ENCODE results near the gene TEKT2. TPM values are rescaled to one million over a fixed set of nuclear protein-coding genes. Genes with fewer than 3 reads are reported as not detected.

Gene TEKT2
- total RNA-seq, 1 donor from 2014 or later, result 9.3 TPM

GRCh38 chr1:36115200-36115669, 31.3 kb downstream of the TEKT2 start:
- Histone ChIP-seq H3K9me3 (no peaks in the 10 kb centered on the region), H3K4me3 (no peak overlapping the region), H3K4me1 (peaks cover 19% of the 10 kb centered on the region), H3K36me3 (no peaks in the 10 kb centered on the region), H3K27me3 (ENCODE audit: low read depth) (no peaks in the 10 kb centered on the region), H3K27ac (peak overlapping the region; percentile 36)
- DNase-seq (no peak), ATAC-seq (peak; percentile 8 to 50)
- TF ChIP-seq CTCF (IDR thresholded peaks at IDR 0.05), result no peak
- intact Hi-C loops (cut with DNase I), result no loop called here

GRCh38 chr1:36115931-36116330, 32.0 kb downstream of the TEKT2 start:
- Histone ChIP-seq H3K36me3 (no peaks in the 10 kb centered on the region), H3K4me3 (no peak overlapping the region), H3K4me1 (peaks cover 19% of the 10 kb centered on the region), H3K27me3 (ENCODE audit: low read depth) (no peaks in the 10 kb centered on the region), H3K9me3 (no peaks in the 10 kb centered on the region), H3K27ac (no peak overlapping the region)
- DNase-seq (no peak), ATAC-seq (peak in 1 of 2 donors; percentile 34)
- TF ChIP-seq CTCF (IDR thresholded peaks at IDR 0.05), result no peak
- intact Hi-C loops (cut with DNase I), result no loop called here

- no peak overlapping the region for H3K4me3 ChIP-seq
- TF ChIP-seq CTCF (IDR thresholded peaks at IDR 0.05), result no peak
- H3K4me1 ChIP-seq, result peaks cover 19% of the 10 kb centered on the region
- H3K27me3 ChIP-seq (ENCODE audit: low read depth), result no peaks in the 10 kb centered on the region
- intact Hi-C loops (cut with DNase I), result no loop called here
- H3K36me3 ChIP-seq, result no peaks in the 10 kb centered on the region
- ATAC-seq (no peak), DNase-seq (no peak)
- H3K27ac ChIP-seq, result no peak overlapping the region
- H3K9me3 ChIP-seq, result no peaks in the 10 kb centered on the region
These were observed 33.0 kb downstream of the TEKT2 start for GRCh38 chr1:36116901-36117300.

- Histone ChIP-seq H3K4me3 (no peak overlapping the region), H3K27me3 (ENCODE audit: low read depth) (no peaks in the 10 kb centered on the region), H3K36me3 (no peaks in the 10 kb centered on the region), H3K27ac (no peak overlapping the region), H3K4me1 (peaks cover 19% of the 10 kb centered on the region), H3K9me3 (no peaks in the 10 kb centered on the region)
- DNase-seq (no peak), ATAC-seq (no peak)
- TF ChIP-seq CTCF (IDR thresholded peaks at IDR 0.05), result no peak
- intact Hi-C loops (cut with DNase I), result no loop called here
These were observed 34.7 kb downstream of the TEKT2 start for GRCh38 chr1:36118447-36119204.

- Histone ChIP-seq H3K36me3 (no peaks in the 10 kb centered on the region), H3K4me3 (no peak overlapping the region), H3K9me3 (no peaks in the 10 kb centered on the region), H3K4me1 (peaks cover 27% of the 10 kb centered on the region), H3K27me3 (ENCODE audit: low read depth) (peaks cover 6% of the 10 kb centered on the region), H3K27ac (no peak overlapping the region)
- intact Hi-C loops (cut with DNase I), result no loop called here
- ATAC-seq (peak; percentile 52 to 63), DNase-seq (peak; percentile 66)
- no peak for TF ChIP-seq CTCF (IDR thresholded peaks at IDR 0.05)
These were observed 35.6 kb downstream of the TEKT2 start for GRCh38 chr1:36119456-36119855.
